ENCODE measurements around the gene LRRN4CL.
"Not testable (repeated sequence)": the region's sequence is repeated elsewhere in the genome, so short reads cannot be mapped to it uniquely, and the experiment has no call there.

The LRRN4CL gene

DNA sequence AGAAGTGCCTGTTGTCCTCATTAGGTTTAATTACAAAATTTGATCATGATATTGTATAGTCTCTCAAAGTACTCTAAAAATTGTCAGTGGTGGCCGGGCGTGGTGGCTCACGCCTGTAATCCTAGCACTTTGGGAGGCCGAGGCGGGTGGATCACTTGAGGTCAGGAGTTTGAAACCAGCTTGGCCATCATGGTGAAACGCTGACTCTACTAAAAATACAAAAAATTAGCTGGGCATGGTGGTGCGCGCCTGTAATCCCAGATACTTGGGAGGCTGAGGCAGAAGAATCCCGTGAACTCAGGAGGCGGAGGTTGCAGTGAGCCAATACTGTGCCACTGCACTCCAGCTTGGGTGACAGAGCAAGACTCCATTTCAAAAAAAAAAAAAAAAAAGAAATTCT, 13.9 kb downstream of the LRRN4CL start:
- DNase-seq = not testable (repeated sequence)

DNA sequence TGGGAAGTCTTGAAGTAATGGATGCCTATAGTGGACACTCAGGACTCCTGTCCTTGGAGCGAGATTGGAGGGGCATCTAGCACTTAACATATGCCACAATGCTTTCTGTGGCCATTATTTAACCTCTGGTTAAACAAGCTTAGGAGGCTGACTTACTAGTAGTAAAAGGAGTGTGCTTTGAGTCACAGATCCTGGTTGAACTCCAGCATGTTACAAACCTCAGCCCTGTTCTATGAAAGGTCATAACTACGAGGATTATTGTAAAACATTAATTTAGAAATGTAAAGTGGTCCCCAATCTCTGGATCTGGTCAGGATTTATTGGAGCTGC, 16.2 kb downstream of the LRRN4CL start:
- no peak for DNase-seq

GRCh38 chr11:62671608-62672389, 17.5 kb downstream of the LRRN4CL start, which contains the start of the genes LBHD1 and UQCC3:
TSS of gene LBHD1 (minus strand) at chr11:62672267. CDS start at chr11:62670031, 2,236 bp downstream.
TSS of gene UQCC3 (plus strand) at chr11:62671673. CDS start at chr11:62671746, 73 bp downstream.
- peak; percentile 91 for DNase-seq

- peak; percentile 79 to 85 for DNase-seq
Observed at GRCh38 chr11:62671236-62671607, 18.1 kb downstream of the LRRN4CL start.

- no peak for DNase-seq
Observed at GRCh38 chr11:62669420-62670161, 19.7 kb downstream of the LRRN4CL start.

DNA sequence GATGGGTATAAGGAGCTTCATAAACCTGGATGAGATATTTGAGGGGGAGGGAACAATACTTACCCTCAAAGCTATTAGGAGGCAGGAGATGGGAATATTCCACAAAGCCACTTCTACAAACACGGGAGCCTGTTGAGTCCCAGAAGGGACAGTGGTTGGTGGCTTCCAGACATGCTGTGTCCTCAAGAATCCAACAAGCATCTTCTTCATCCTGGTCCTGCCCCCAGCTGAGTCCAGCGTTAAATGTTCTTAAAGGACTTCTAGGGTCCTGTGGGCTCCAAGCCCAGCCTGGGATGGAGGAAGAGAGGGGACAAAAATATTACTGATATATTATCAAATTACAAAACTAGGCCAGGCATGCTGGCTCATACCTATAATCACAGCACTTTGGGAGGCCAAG, 21.9 kb downstream of the LRRN4CL start:
- DNase-seq = no peak

DNA sequence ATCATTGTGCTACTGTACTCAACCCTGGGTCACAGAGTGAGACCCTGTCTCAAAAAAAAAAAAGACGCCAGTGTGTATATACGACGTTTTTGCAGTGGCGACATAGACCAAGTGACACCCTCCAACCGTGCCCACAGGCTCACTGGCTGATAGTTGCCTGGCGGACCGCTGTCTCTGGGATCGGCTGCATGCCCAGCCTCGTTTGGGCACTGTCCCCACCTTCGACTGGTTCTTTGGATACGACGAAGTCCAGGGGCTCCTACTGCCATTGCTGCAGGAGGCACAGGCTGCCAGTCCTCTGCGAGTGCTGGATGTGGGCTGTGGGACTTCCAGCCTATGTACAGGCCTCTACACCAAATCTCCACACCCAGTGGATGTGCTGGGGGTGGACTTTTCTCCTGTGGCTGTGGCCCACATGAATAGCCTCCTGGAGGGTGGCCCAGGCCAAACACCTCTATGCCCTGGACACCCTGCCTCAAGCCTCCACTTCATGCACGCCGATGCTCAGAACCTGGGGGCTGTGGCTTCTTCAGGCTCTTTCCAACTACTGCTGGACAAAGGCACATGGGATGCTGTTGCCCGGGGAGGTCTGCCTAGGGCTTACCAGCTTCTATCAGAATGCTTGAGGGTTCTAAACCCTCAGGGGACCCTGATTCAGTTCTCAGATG, 22.9 kb downstream of the LRRN4CL start:
- no peak for DNase-seq

DNA sequence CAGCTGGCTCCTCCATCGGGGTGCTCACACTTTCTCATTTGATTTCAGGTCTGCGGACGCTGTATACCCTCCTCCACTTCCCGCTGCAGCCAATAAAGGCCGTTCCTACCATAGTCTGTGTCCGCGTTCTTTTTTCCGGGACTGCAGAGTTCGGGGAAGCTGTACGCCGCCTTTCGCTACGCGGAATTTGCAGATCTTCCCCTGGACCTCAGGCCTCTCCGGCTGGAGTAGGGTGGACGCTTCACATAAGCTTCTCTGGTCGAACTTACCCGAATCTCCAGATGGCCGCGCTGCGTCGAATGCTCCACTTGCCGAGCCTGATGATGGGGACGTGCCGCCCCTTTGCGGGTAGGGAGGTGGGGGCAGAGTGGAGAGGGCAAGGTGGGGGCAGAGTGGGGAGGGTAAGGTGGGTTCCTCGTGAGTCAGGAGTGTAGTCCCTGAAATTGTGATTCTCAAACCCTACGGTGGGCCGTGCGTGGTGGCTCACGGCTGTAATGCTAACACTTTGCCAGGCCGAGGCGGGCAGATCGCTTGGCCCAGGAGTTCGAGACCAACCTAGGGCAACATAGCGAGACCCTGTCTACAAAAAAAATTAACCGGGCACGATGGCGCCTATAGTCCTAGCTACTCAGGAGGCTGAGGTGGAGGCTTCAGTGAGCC, 23.6 kb downstream of the LRRN4CL start:
- no peak for DNase-seq

DNA sequence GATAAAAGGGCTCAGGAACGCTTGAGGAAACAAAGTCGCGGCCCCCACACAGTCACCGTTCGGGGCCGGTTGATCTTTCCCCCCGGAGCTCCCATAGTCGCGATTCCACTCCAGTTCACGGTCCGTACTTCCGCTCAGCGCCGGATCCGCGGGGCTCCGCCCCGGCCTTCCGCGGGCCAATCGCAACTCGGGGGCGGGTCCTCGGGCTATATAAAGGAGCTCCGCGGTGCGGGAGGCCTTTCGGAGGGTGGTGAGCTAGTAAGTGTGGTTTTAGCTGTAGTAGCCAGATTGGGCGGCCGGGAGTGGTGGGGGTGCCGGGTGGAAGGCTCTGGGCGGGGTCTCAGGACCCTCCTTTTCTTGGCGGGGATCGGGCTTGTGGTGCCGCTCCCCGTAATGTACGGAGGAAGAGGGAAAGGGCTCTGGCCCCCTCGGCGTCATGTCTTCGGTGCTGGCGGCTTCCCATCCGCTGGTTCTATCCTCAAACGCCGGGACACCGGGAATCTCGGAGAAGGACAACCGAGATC, 24.2 kb downstream of the LRRN4CL start, which contains the start of the genes C11orf98 and CSKMT:
Gene C11orf98, minus strand, starts transcription at position 136 of the 524 bp plus-strand sequence. Its CDS starts 41 bp downstream, at position 95.
Gene CSKMT, plus strand, starts transcription at position 238 of the 524 bp plus-strand sequence. CDS start 568 bp downstream, outside the sequence.
- peak; percentile 90 to 93 for DNase-seq

GRCh38 chr11:62664405-62665074, 24.8 kb downstream of the LRRN4CL start:
- peak; percentile 70 to 77 for DNase-seq

- no peak for DNase-seq
Observed at GRCh38 chr11:62656796-62657429, 32.4 kb downstream of the LRRN4CL start.

GRCh38 chr11:62654297-62654696, 35.0 kb downstream of the LRRN4CL start:
- no peak for DNase-seq

DNA sequence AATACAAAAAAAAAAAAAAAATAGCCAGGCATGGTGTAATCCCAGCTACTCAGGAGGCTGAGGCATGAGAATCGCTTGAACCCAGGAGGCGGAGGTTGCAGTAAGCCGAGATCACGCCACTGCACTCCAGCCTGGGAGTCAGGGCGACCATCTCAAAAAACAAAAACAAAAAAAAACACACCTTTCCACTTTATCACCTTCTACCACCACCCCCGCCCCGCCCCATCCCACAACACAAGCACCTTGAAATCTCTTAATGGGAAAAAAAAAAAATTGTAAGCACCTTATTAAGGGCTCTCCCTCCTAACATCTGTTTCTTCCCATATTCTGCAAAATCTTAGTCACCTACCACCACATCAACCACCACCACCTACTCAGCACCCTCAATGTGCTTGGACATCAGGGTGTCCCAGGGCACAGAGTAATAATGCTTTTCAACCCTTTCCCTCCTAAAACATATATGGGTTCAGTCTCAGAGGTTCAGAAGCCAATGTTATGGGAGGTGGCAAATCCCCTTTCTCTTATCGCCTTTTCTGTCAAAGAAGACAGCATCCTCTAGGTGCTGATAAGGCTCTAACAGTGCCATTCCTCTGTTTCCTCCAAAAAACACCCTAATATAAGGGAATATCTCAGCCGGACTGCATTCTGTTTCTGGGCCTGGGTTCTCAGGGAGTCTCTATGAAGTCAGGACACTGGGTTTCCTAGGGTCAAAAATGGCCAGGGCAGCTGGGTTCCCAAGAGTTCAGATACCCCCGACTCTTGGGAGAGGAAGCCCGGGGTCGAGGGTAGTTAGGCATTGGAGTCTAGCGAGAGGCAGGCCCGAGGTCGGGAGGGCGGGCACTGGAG, 36.9 kb downstream of the LRRN4CL start:
- no peak for DNase-seq

- not testable (repeated sequence) for DNase-seq
Observed at GRCh38 chr11:62650283-62650682, 39.0 kb downstream of the LRRN4CL start.

DNA sequence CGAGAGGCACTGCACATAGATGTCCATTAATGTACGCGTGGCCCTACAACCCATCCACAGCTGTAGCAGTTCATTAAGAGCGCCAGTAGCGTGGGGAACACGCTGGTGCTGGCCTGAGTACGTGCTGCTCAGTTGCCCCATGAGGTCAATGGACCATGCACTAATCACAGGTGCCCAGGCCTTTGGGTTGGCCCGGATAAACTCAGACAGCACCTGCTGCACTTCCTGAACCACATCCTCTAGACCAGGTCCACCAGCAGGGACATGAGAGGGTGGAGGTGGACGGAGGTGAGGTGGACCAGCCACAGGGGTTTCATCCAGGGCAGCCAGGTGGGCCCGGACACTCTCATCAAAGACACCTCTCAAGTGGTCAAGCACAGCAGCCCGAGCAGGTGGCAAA, 39.8 kb downstream of the LRRN4CL start:
- DNase-seq = no peak

- no peak for DNase-seq
Observed at GRCh38 chr11:62648967-62649364, 40.4 kb downstream of the LRRN4CL start.

- no peak for DNase-seq
Observed at GRCh38 chr11:62648185-62648966, 41.0 kb downstream of the LRRN4CL start.

- no peak for DNase-seq
Observed at GRCh38 chr11:62647609-62648005, 41.7 kb downstream of the LRRN4CL start.

DNA sequence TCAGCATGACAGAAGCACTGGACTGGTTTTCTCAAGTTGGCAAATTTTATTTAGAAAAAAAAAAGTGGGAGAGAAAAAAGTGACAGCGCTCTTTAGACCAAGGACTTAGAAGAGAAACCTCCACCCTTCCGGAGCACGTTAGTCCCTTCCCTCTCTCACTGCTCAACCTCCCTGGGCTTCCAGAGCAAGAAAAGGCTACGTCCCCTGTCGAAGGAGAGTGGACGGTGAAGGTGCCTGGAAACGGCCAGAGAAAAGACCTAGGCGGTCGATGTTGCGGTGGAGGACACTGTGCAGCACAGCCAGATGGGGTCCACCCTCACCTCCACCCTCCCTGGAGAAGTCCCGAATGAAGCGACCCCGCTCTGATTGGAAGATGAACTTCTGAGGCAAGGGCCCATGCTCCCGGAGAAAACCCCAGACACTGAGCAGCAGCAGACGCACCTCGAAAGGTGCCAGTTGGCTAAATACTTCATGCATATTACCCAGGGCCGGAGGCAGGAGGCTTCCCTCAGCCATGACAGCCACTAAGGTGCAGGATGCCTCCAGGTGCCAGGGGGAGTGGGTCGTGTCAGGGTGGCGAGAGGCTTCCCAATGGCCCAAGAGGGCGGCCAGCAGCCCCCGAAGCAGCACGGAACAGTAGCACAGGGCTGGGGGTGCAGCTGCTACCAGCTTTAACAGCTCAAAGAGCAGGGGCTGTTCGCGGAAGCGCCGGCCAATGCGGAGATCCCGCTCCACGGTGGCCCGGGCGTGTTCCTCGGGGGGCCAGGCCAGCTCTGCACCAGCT, 42.3 kb downstream of the LRRN4CL start:
- no peak for DNase-seq

Measured in Kasumi-1 (cell line).